NT2/D1 (cell line): Measurements from ENCODE around the gene PLD1.

Source experiments
- DNase-seq: peaks from one replicate; pipeline ENCODE4 v3.0.0-alpha.2; 2011; ENCODE audit warnings: low read depth, low spot score
- H3K27me3 ChIP-seq: 2 replicates; pipeline ENCODE4 v1.6.0; 2011; ENCODE audit warnings: mild to moderate bottlenecking; ENCODE audit not compliant: insufficient read length, insufficient read depth
- H3K36me3 ChIP-seq: 2 replicates; pipeline ENCODE4 v1.6.1; 2011; ENCODE audit warnings: mild to moderate bottlenecking, low read length, mixed read lengths; ENCODE audit not compliant: insufficient read depth, insufficient read length
- H3K4me1 ChIP-seq: 2 replicates; pipeline ENCODE4 v1.5.1; 2011; ENCODE audit not compliant: insufficient read depth, insufficient read length
- H3K4me3 ChIP-seq: 2 replicates; pipeline ENCODE4 v1.5.1; 2011; ENCODE audit warnings: low read depth; ENCODE audit not compliant: insufficient read length
- H3K9ac ChIP-seq: 2 replicates; pipeline ENCODE4 v1.6.0; 2011; ENCODE audit warnings: low read depth; ENCODE audit not compliant: insufficient read length
- H3K9me3 ChIP-seq: 2 replicates; pipeline ENCODE4 v1.5.1; 2011; ENCODE audit warnings: mild to moderate bottlenecking, low read length; ENCODE audit not compliant: insufficient read depth
- SUZ12 ChIP-seq: IDR thresholded peaks from 2 replicates; pipeline ENCODE4 v1.6.1; 2011; ENCODE audit not compliant: insufficient read length, insufficient read depth; ENCODE audit errors: extremely low read depth
- YY1 ChIP-seq: IDR thresholded peaks from 2 replicates; pipeline ENCODE4 v1.6.1; 2011; ENCODE audit not compliant: insufficient read length, insufficient read depth
- ZNF274 ChIP-seq: IDR thresholded peaks from 2 replicates; pipeline ENCODE4 v1.6.1; 2011; ENCODE audit warnings: mild to moderate bottlenecking, low read depth, low read length

The PLD1 gene

GRCh38 chr3:171786997-171787396 is 23.3 kb downstream of the PLD1 start:
- H3K4me1 ChIP-seq = no peaks in the 10 kb centered on the region
- TF ChIP-seq SUZ12 (no peak), YY1 (no peak), ZNF274 (no peak)
- H3K36me3 ChIP-seq = peaks cover 5% of the 10 kb centered on the region
- no peak for DNase-seq
- no peak overlapping the region for H3K9ac ChIP-seq
- no peaks in the 10 kb centered on the region for H3K27me3 ChIP-seq
- no peak overlapping the region for H3K4me3 ChIP-seq
- H3K9me3 ChIP-seq = no peaks in the 10 kb centered on the region

- TF ChIP-seq YY1 (no peak), SUZ12 (no peak), ZNF274 (no peak)
- DNase-seq = no peak
- no peaks in the 10 kb centered on the region for H3K4me1 ChIP-seq
- H3K4me3 ChIP-seq = no peak overlapping the region
- no peaks in the 10 kb centered on the region for H3K27me3 ChIP-seq
- H3K36me3 ChIP-seq = peaks cover 5% of the 10 kb centered on the region
- no peaks in the 10 kb centered on the region for H3K9me3 ChIP-seq
- no peak overlapping the region for H3K9ac ChIP-seq
Observed at GRCh38 chr3:171784937-171785336, 25.3 kb downstream of the PLD1 start.

GRCh38 chr3:171784387-171784786 is 25.9 kb downstream of the PLD1 start:
- Histone ChIP-seq H3K36me3 (peaks cover 5% of the 10 kb centered on the region), H3K27me3 (no peaks in the 10 kb centered on the region), H3K4me3 (no peak overlapping the region), H3K9ac (no peak overlapping the region), H3K9me3 (no peaks in the 10 kb centered on the region), H3K4me1 (no peaks in the 10 kb centered on the region)
- no peak for DNase-seq
- TF ChIP-seq ZNF274 = no peak
- TF ChIP-seq YY1 = no peak
- TF ChIP-seq SUZ12 = no peak

- H3K4me3 ChIP-seq = no peak overlapping the region
- no peaks in the 10 kb centered on the region for H3K4me1 ChIP-seq
- DNase-seq = no peak
- no peaks in the 10 kb centered on the region for H3K36me3 ChIP-seq
- TF ChIP-seq ZNF274 = no peak
- TF ChIP-seq YY1 = no peak
- TF ChIP-seq SUZ12 = no peak
- no peaks in the 10 kb centered on the region for H3K27me3 ChIP-seq
- H3K9ac ChIP-seq = no peak overlapping the region
- H3K9me3 ChIP-seq = no peaks in the 10 kb centered on the region
Observed at GRCh38 chr3:171783626-171784025, 26.7 kb downstream of the PLD1 start.

GRCh38 chr3:171783086-171783485 is 27.2 kb downstream of the PLD1 start:
- H3K9me3 ChIP-seq = no peaks in the 10 kb centered on the region
- no peak overlapping the region for H3K4me3 ChIP-seq
- no peak for TF ChIP-seq YY1
- TF ChIP-seq SUZ12 = no peak
- no peak for TF ChIP-seq ZNF274
- no peaks in the 10 kb centered on the region for H3K36me3 ChIP-seq
- DNase-seq = no peak
- H3K9ac ChIP-seq = no peak overlapping the region
- H3K4me1 ChIP-seq = no peaks in the 10 kb centered on the region
- no peaks in the 10 kb centered on the region for H3K27me3 ChIP-seq

GRCh38 chr3:171782617-171783016 is 27.7 kb downstream of the PLD1 start:
- H3K36me3 ChIP-seq = no peaks in the 10 kb centered on the region
- TF ChIP-seq SUZ12 = no peak
- no peak for TF ChIP-seq YY1
- no peak for TF ChIP-seq ZNF274

GRCh38 chr3:171781711-171782127 is 28.6 kb downstream of the PLD1 start:
- DNase-seq = no peak
- Histone ChIP-seq H3K36me3 (no peaks in the 10 kb centered on the region), H3K4me1 (no peaks in the 10 kb centered on the region), H3K27me3 (no peaks in the 10 kb centered on the region), H3K9ac (no peak overlapping the region), H3K4me3 (no peak overlapping the region), H3K9me3 (no peaks in the 10 kb centered on the region)
- no peak for TF ChIP-seq ZNF274
- TF ChIP-seq SUZ12 = no peak
- TF ChIP-seq YY1 = no peak

More at GRCh38 chr3:171782617-171783016, 27.7 kb downstream of the PLD1 start:
- Histone ChIP-seq H3K27me3 (no peaks in the 10 kb centered on the region), H3K4me1 (no peaks in the 10 kb centered on the region), H3K9me3 (no peaks in the 10 kb centered on the region), H3K9ac (no peak overlapping the region), H3K4me3 (no peak overlapping the region)
- no peak for DNase-seq

GRCh38 chr3:171778493-171778892 is 31.8 kb downstream of the PLD1 start:
- DNase-seq = no peak
- Histone ChIP-seq H3K36me3 (no peaks in the 10 kb centered on the region), H3K9me3 (no peaks in the 10 kb centered on the region), H3K9ac (no peak overlapping the region), H3K4me3 (no peak overlapping the region), H3K27me3 (no peaks in the 10 kb centered on the region), H3K4me1 (peaks cover 3% of the 10 kb centered on the region)
- TF ChIP-seq SUZ12 (no peak), YY1 (no peak), ZNF274 (no peak)
